ENCODE results near the gene MOSPD3.

Gene MOSPD3

GRCh38 chr7:100640517-100641440, 28.4 kb downstream of the MOSPD3 start:
- no peak for TF ChIP-seq CTCF (IDR thresholded peaks at IDR 0.05; ENCODE audit: low read depth, low read length, missing control alignments)
- no peak overlapping the region for H3K4me3 ChIP-seq (ENCODE audit: low read depth, low read length)
- DNase-seq (ENCODE audit: low read depth) = no peak

- no peak within 1 kb of the TSS for H3K4me3 ChIP-seq (ENCODE audit: low read depth, low read length)
- TF ChIP-seq CTCF (IDR thresholded peaks at IDR 0.05; ENCODE audit: low read depth, low read length, missing control alignments) = no peak
Observed at GRCh38 chr7:100641463-100641859, 29.1 kb downstream of the MOSPD3 start, which contains the start of gene TFR2. Gene TFR2 (minus strand): TSS chr7:100641552. CDS start chr7:100641509, 43 bp downstream.

GRCh38 chr7:100641860-100642533, 29.7 kb downstream of the MOSPD3 start:
- no peak for DNase-seq (ENCODE audit: low read depth)
- no peak overlapping the region for H3K4me3 ChIP-seq (ENCODE audit: low read depth, low read length)
- peak; percentile 11 for TF ChIP-seq CTCF (IDR thresholded peaks at IDR 0.05; ENCODE audit: low read depth, low read length, missing control alignments)

More at GRCh38 chr7:100641463-100641859, 29.1 kb downstream of the MOSPD3 start, which contains the start of gene TFR2:
- no peak for DNase-seq (ENCODE audit: low read depth)

- DNase-seq (ENCODE audit: low read depth) = no peak
- TF ChIP-seq CTCF (IDR thresholded peaks at IDR 0.05; ENCODE audit: low read depth, low read length, missing control alignments) = no peak
- H3K4me3 ChIP-seq (ENCODE audit: low read depth, low read length) = no peak overlapping the region
Observed at GRCh38 chr7:100642534-100642907, 30.2 kb downstream of the MOSPD3 start.

GRCh38 chr7:100649826-100650565, 37.7 kb downstream of the MOSPD3 start:
- DNase-seq (ENCODE audit: low read depth) = no peak
- no peak overlapping the region for H3K4me3 ChIP-seq (ENCODE audit: low read depth, low read length)
- TF ChIP-seq CTCF (IDR thresholded peaks at IDR 0.05; ENCODE audit: low read depth, low read length, missing control alignments) = no peak

GRCh38 chr7:100654908-100655831, 42.8 kb downstream of the MOSPD3 start:
- H3K4me3 ChIP-seq (ENCODE audit: low read depth, low read length) = no peak overlapping the region
- no peak for DNase-seq (ENCODE audit: low read depth)
- TF ChIP-seq CTCF (IDR thresholded peaks at IDR 0.05; ENCODE audit: low read depth, low read length, missing control alignments) = no peak
